HG03064 (cell line): Measurements from ENCODE around the gene ZNF385B.
"Not testable (repeated sequence)": the region's sequence is repeated elsewhere in the genome, so short reads cannot be mapped to it uniquely, and the experiment has no call there.

Source experiments
- ATAC-seq: cut with Tn5 transposase; IDR thresholded peaks from one replicate; pipeline ENCODE4 v1.9.1; 2021; ENCODE audit warnings: low read depth; ENCODE audit not compliant: unreplicated experiment

The ZNF385B gene

DNA sequence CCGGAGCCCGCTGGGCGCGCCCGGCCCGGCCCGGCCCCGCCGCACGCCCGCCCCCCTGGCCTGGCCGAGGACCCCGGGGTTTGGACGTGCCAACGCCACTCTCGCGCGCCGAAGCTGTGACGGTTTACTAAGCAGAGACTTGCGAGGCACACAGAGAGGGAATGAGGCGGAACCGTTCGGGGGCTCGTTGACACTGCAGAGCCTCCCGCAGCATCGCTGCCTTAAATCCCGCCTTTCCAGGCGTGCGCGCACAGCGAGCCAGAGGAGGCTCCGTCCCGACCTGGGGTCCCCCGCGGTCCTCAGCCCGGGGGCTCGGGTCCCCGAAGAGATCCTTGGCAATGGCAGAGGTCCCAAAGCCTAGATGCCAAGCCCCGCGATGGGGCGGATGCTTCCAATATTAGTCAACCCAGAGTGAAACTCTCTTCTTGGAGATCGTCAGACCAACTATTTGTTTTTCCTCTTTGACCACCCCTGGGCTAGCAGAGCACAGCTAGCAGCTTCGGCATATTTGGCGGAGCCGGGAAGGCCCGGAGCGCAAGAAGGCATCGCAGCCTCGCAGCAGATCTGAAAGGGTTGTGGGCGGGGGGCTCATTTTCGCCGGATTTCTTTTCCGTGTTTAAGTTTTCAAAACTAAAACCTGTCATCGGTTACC is at the start of gene ZNF385B:
TSS of gene ZNF385B (minus strand) at position 197 of the 652 bp plus-strand sequence.
- ATAC-seq = no peak

DNA sequence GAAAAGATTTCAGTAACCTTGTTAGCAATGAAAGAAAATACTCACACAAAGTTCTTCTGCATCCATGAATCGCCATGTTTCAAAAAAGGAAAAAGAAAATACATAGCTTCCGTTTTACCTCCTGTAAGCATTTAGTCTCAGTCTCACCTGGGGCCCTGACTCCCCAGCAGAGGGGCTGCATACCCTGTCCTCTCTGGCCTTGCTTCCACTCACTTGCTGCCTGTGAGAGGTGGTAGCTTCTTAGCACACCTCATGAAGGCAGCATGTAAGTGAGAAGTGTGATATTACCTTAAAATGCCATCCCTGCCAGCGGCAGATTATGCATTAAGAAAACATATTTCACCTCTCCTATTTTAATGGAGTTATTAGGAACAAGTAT is 49.3 kb upstream of the ZNF385B start:
- ATAC-seq = no peak

DNA sequence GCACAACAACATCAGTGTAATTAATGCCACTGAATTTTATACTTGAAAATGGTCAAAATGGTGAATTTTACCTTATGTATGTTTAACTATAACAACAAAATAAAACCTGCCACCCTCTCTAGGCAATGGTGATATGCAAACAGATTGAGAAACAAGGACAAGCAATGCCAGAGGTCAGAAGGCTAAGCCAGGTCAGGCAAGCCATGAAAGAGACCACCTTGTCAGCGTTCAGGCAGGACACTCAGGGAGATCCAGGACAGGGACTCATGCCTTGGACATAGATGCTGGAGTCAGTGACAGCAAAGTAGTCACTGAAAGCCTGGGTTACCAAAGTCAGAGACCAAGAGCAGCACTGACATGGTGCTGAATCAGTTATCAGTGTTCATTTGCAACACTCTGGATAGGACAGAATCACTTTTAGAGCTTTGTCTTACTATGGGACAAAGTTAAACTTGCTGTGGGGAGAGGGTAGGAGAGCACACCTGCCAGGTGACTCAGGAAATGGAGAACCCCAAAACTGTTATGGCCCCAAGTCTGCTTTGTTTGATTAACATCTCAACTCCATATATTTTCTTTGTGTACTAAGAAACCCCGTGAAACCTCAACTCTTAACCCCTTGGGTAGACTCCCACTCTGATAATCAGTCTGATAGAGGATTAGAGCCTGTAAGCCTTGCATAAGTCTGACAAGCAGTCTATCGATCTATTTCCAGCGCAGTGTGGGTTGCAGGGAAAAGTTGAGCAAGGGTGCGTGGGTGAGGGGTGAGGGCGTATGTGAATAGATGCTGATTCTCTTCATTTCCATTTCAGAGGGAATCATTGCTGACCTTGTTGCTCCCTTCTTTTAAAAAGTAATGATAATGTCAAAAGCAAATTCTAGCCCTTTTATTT is 48.7 kb upstream of the ZNF385B start:
- no peak for ATAC-seq

DNA sequence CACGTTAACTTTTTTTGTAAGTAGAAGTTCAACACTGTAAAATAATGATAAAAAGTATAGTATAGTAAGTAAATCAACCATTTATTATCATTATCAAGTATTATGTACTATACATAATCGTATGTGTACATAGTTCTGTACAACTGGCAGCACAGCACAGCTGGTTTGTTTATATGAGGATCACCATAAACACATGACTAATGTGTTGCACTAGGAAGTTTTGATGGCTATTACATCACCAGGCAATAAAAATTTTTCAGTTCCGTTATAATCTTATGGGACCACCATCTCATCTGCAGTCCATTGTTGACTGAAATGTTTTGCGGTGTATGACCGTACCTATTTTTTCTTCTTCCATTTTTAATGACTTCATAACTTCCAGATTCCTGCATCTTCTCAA is 39.2 kb upstream of the ZNF385B start:
- ATAC-seq = no peak

DNA sequence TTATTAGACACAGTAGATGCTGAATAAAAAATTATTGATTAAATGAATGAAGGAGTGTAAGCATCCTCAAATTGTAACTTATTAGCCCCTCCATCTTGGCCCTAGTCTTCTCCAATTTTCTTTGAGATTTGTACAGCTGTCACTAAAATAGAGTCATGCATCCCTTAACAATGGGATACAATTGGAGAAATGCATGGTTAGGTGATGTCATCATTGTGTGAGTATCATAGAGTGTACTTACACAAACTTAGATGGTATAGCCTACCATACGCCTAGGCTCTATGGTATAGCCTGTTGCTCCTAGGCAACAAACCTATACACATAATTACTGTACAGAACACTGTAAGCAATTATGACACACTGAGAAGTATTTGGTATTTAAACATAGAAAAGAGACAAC is 38.3 kb upstream of the ZNF385B start:
- ATAC-seq = no peak

DNA sequence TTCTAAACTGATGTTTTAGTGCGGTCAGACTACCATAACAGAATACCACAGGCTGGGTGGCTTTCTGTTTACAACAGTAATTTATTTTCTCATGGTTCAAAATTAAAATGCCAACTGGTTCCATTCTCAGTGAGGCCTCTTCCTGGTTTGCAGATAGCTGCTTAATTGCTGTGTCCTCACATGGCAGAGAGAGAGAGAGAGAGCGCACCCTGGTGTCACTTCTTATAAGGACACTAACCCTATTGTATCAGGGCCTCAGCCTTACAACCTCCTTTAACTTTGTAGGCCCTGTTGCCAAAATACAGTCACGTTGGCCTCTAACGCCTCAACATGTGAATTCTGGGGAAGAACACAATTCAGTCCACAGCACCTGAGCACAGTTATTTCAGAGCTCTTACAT is 37.5 kb upstream of the ZNF385B start:
- ATAC-seq = no peak

DNA sequence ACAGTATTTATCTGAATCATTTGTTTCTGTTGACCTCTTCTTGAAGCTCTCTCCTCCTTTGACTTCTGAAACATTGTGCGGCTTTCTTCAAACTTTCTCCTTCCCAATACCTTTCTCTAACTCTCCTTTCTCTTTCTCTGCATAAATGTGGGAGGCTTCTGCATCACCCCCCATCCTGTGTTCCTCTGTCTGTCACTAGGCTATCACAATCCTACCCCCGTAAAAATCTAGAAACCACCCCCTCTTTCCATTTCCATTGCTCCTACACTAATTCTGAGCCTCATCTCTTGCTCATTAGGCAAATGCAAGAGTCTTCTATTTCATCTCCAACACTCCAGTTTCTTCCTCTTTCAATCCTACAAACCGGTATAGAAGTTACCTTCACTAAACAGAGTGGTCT is 32.2 kb upstream of the ZNF385B start:
- no peak for ATAC-seq

DNA sequence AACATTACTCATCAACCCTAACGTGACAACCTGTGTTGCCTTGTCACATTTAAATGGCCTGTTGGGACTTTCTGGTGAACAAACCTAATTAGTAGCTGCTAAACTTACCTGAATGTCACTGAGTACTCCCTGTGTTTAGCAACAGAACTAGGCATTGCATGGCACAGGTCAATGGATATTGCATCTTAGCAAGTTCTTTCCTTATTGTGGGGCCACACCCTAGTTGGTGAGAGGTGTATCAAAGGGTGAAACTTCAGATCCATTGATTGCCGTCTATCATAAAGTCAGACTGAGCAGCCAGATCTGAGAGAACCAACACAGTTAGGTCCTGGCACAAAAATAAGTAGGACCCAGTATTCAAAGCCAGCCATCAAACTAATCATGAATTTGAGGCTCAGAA is 29.8 kb upstream of the ZNF385B start:
- no peak for ATAC-seq

DNA sequence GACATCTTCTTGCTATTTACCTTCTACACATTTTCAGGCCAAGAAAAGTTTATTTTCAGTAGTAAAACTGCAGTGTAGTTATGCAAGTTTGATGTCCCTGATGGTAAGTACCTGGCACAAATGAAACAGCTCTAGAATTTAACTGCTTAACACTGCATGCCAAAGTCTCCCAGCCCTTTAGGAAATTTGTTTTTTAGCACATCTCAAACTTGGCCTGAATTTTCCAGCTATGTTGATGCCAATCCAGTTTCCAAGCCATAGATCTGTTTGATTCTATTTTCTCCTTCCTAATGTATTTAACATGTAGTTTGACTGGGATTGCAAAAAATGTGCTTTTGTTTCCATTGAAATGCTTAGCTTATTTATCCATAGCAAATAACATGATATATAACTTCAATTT is 29.3 kb upstream of the ZNF385B start:
- no peak for ATAC-seq

DNA sequence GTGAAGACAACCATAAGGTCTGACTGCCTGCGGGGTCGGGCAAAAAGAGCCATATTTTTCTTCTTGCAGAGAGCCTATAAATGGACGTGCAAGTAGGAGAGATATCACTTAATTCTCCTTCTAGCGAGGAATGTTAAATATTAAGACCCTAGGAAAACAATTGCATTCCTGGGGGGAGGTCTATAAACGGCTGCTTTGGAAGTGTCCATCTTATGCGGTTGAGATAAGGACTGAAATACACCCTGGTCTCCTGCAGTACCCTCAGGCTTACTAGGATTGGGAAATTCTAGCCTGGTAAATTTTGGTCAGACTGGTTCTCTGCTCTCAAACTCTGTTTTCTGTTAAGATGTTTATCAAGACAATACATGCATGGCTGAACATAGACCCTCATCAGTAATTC is 27.2 kb upstream of the ZNF385B start:
- ATAC-seq = not testable (repeated sequence)

DNA sequence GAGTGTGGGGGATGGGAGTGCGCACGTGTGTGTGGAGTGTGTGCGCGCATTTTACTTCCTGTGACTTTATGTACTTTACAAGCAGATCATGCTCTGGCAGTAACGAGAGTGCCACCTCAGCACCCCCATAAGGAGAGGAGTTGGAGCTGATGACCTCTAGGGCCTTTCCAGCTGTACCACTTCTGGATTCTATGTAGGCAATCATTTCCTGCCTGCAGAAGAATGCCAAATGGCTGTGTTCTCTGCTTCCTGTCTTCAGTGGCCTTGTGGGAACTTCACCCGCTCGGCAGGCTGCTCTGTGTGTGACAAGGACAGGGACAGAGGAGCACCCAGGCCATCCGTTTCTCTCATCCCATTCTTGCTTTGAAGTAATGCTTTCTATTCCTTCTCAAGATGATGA is 22.8 kb upstream of the ZNF385B start:
- no peak for ATAC-seq

DNA sequence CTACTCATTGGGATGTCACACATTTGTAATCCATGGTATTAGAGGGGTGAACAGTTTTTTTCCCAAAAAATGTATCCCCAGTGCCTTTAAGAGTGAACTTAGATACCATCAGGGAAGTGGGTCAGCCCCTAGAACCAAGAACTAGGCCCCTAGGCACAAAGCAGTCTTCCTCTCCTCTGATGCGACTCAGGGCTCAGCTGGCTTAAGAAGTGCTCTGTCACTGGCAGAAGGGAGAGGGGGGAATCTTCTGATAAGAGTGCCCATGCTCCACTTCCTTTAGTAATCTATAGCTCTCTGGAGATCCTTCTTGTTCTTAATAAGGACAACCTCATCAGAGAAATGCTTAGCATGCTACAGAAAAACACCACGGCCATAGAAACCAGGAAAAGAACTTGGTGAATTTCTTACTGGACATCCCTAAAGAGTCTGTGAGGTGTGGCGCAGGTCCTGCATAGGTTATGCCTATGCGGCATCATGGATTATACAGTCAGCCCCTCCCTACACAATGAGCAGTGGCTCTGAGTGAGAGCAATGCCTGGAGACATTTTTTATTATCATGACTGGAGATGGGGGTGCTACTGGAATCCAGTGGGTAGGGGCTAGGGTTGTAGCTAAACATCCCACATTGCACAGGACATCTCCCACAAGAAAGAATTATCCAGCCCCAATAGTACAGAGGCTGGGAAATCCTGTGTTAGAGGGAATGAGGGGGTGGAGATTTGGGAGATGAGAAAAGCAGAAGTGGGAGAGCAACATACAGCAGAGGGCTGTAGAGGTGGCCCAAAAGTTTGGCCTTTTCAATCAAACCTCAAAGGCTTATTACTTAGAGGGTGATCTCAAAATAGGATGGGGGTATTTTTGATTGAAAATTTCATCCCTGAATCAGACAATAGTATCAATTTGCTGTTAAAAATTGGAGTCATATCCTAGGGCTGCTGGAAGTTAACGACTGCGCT is 21.7 kb upstream of the ZNF385B start:
- no peak for ATAC-seq

DNA sequence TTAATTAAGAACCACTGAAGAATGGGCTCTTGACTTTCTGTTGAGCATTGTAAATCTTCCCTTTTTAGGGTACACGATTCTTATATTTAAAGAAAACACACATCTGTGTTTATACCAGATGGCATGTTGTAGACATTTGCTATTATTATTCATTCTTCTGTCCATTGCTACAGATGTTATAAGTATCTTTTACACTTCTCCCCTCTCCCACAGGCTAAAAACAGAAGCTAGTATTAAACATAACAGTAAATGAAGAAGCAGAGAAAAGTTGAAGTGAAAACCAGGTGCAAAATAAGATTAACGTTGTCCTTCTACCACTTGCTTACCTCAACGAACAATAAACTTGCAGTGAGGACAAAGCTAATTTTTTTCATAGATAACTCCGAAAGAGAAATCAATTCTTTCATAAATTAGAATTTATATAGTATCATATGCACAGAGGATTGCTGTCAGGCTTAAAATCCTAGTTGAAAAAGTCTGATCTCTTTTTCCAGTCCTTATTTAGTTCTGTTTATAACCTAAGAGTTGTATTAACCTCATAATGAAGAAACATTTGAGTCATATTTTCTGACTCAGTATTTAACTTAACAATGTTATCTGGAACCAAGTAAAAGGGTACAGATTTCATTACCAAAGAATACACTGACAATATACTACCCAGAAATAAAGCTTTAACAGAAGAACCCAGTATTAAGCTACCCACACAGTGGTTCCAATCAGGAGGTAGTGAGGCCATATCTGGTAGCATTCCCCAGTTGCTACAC is 16.4 kb upstream of the ZNF385B start:
- no peak for ATAC-seq

DNA sequence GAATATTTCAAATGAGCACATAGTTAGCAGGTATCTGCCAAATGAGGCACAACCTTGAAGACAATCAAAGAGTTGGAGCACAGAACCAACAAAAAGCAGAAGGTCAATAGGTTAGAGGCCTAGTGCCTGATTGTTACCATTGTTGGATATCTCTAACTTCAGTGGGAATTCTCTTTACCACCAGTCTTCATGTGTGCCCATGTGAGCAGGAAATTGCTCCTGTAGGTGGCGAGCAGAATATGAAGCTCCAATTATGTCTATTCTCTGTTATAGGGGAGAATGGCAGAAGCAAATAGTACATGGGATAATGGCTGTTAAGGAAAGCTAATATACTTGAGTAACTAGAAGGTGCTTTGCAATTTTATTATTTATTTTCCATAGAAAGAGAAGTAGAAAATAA is 14.9 kb upstream of the ZNF385B start:
- ATAC-seq = no peak

DNA sequence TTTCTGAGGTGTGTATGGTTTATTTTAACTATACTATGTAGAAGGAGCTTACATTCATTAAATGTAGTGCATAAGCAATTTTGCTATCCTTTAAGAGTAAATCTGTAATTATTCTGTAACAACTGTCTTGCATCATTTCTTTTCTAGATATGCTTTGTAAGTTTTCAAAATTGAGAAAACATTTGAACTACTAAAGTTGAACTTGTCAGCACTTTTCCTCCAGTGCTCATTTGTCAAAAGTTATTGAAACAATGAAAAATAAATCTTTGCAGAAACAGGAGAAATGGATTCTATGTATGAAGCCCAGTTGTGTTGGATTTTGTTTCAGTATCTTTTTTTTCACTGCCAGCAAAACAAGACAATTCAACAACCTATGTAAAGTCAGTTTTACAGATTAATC is 14.5 kb upstream of the ZNF385B start:
- ATAC-seq = no peak

DNA sequence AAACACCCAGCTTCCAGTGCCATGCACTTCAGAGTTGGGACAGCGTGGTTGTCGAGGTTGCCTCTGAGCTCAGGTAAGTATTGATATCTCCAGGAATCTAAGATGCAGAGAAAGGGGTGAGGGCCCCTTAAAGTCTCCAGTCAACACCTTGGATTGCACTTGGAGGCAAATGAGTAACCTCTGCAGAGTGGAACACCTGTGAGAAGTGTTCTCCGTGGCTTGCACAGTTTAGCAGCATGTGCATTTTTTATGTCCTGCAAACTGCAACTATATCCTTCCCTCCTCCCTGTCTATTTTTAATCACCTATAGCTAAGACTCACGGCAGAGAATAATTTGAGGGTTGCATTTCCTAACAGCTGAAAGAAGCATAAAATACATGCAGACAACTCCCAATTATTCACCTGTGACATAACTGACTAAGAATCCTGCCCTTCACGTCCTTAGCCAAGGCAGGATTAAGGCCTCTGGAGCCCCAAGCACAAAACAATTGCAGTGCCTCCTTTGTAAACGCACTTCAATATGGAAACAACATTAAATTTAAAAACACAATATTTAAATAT is 1.6 kb upstream of the ZNF385B start:
- ATAC-seq = no peak

DNA sequence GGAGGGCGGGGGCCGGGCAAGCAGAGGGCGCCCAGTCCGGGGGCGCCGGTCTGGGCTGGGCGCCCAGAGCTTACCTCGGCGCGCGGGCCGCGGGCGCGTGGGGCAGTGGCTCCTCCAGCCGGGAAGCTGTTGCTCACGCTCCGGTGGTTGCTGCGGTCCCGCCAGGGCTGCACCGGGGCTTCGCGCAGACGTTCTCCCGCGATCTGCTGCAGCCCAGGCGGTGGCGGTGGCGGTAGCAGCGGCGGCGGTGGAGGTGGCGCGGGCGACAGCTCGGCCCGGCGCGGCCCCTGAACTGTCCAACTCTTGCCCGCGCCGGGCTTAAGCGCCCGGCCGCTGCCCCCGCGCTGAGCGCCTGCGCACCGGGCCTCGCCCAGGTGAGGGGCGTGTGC is 391 bp downstream of the ZNF385B start:
- no peak for ATAC-seq

DNA sequence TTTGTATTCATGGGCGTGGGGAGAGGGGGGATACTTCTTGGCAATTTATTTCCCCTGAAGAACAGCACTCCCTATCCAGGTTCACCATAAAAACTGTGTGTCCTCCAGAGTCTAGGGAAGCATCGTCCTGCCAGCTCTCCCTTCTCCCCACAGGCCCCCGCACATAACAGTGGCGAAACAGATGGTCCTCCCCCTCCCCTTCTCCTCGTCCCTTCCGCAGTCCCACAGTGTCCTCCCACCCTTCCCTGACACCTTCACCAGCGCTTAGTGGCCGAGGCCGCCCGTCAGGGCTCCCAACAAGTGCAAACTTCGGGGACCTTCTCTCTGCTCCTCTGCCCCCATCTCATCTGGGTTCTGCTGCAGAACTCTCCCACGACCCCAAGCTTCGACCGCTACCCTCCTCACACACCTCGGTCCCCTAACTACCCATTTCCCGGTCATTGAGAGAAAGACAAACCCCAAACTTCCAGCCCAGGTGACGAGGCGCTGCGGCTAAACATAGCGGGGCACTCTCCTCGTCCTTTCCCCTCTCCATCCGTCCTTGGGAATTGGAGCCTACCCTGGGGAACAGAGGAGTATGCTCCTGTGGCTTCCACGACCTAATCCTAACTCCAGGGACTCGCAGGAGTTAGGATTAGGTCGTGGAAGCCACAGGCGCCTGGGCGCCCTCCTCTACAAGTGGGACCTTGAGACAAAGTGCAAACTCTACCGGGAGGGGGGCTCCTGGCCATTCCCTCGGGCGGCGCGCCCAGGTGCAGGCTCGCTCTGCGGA is 971 bp downstream of the ZNF385B start:
- no peak for ATAC-seq

DNA sequence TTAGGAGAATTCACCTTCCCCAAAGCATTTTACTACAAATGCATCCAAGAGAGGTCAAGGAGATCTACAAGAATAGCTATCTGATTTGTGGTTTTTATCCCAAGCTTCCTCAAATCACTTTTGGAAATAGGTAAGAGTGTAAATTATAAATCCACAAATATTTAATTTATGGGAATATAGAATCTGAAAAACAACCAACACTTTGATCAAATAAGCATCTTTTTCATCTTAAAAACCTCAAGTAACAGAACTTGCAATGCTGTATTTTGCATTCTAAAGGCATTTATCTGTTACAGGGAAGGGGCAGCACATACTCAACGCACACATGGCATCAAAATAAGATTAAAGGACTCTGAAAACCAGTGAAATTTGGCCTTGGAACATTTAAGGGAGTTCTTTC is 1.9 kb downstream of the ZNF385B start:
- no peak for ATAC-seq
